GDM1 (cell line): ENCODE results near the gene TMEM266.

Experiments
- DNase-seq: peaks from one replicate; lab custom pipeline; 2025; lab: John Stamatoyannopoulos, UW

The TMEM266 gene

DNA sequence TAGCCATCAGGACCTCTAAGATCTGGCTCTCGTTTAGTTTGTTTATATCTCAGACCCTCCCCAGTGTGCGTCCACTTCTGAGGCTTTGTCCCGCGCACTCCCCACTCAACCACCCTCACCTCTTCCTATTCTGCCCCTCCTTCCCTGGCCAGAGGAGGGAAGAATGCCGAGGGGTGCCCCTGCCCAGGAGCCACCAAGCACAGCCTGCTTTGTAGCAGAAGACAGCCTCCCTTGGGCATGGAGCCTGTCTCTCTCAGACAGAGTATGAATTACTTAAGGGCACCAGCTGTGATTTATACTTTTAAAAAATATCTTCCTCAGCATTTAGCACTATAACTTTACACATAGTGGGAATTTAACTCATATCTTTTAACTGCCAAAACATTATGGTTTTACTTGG lies 6.0 kb downstream of the TMEM266 start:
- no peak for DNase-seq

DNA sequence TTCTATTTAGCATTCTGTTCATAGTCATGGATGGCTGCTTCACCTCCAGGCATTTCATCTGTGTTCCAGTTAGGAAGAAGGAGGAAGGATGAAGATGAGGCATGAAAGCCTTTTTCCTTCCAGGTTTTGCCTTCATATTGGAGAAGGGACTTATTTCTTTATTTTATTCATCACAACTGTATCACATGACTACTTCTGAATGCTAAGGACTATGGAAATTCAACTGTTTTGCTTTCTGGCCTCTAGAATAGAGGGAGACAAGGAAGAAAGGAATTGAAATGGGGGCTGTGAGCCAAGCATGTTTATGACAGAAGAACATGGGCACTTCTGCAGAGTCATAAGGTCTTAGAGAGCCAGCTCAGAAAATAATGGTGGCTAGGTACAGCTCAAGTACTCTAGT lies 10.4 kb downstream of the TMEM266 start:
- DNase-seq = no peak

DNA sequence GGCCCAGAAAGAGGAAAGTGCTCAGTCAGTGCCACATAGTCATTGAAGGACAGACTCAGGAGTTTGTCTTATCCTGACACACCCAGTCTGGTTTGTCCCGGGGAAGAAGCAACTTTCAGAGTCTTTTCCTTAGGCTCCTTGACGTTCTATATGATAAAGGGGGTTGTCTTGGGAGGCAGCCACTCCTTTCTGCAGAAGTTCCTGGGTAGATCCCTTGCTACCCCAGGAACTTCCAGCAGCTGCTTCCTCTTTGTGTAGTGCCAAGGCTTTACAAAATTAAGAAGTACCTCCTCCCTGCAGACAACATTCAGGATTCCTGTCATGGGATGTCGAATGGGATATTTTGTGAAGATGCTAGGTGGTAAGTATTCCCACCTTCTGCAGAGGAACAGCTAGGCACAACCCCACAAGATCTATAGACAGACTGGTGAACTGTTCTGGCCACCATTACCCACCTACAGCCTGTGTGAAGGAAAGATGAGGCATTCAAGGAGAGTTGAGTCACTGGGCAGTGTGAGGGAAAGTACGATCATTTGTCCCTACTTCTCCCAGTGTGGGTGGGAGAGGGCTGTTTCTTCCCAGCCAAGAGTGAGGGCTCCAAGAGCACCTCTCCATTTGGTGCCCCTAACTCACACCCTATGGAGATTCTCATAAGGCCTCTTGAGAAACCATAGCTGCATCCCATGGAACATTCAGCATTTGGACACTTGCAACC lies 11.3 kb downstream of the TMEM266 start:
- no peak for DNase-seq

DNA sequence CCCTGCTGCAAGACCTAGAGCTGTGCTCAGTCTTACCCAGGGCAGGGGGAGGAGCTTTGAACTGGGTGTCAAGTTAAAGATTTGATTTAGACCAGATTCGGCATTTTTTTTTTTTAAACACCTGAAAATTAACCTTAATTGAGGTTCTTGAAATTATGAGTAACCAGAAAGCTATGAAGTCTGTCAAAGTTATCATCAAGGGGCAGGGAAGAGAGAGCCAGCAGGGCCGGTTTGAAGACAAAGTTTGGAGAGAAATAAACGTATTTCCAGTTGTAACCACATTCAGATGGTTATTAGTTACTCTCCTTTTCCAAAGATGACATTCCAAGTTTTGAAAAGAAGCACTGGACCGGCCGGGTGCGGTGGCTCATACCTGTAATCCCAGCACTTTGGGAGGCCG lies 12.0 kb downstream of the TMEM266 start:
- DNase-seq = no peak

DNA sequence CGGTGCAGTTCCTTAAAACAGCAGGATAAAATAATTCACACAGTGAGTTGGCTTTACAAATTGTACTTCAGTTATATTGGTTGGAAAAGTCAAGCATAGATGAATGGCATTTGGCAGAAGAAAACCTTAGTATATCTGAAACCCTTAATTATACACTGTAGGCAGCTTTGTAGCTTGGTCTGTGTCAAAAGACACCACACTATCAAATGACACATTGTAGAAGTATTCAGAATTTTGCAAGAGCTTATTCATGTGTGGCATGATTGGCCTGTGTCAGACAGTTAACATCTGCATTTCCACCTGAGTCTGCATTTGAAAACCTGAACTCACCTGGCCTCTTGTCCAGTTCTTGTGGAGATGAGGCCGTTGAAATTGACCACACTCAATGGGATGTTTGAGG lies 13.8 kb downstream of the TMEM266 start:
- no peak for DNase-seq

DNA sequence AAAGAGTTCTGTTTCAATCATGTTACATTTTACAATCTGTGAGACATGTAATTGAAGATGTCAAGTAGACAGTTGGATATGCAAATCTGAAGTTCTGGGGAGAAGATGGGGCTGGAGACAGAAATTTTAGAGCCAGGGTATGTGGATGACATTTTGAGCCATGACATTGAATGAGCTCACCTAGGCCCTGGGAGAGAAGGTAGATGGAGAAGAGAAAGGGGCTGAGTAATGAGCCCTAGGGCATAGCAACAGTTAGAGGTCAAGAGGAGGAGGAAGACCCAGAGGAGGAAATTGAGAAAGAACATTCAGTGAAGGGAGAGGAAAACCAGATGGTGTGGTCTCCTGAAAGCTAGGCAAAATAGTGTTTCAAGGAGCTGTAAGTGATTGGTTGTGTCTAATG lies 15.3 kb downstream of the TMEM266 start:
- no peak for DNase-seq

DNA sequence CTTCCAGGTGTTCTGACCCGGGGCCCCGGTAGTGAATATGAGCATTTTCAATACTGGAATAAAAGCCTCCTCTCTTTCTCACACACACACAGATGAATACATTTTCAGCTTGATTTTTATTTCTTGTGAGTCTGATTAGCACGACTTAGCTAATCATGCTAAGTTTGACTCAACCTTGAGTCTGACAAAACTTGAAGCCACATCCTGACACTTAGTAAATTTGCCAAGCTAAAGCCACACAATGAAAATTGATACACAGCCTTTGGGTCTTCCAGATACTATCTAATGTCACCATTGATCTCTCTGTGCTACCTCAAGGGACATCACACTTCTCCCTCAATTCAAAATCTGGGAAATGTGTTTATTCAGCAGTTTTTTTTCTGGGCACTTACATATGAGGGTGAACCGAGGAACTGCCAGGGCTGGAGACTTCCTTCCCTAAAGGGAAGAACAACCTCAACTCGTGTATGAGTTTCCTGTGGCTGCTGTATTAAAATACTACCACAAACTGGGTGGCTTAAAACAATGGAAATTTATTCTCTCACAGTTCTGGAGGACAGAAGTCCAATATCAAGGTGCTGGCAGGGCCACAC lies 18.6 kb downstream of the TMEM266 start:
- no peak for DNase-seq

DNA sequence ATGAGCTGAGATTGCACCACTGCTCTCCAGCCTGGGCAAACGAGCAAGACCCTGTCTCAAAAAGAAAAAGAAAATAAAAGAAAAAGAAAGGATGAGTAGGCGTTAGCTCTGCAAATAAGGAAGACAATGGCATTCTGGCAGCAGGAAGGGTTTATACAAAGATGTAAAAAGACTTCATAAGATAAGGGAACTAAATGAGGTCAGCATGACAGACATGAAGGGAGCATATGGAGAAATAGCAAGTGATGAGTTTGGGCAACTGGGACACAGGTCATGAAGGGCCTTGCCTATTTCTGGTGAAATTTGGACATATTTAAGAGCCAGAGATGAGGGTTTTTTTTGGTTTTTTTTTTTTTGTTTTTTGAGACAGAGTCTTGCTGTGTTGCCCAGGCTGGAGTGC lies 24.5 kb downstream of the TMEM266 start:
- DNase-seq = no peak

DNA sequence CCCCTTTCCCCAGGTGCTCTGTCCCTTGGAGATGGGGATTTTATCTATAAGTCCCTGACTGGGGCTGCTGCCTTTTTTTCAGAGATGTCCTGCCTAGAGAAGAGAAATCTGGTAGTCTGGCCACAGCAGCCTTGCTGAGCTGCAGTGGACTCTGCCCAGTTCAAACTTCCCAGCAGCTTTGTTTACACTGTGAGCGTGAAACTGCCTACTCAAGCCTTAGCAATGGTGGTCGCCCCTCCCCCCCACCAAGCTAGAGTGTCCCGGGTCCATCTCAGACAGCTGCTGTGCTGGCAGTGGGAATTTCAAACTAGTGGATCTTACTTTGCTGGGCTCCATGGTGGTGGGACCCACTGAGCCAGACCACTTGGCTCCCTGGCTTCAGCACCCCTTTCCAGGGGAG lies 38.9 kb downstream of the TMEM266 start:
- DNase-seq = no peak

DNA sequence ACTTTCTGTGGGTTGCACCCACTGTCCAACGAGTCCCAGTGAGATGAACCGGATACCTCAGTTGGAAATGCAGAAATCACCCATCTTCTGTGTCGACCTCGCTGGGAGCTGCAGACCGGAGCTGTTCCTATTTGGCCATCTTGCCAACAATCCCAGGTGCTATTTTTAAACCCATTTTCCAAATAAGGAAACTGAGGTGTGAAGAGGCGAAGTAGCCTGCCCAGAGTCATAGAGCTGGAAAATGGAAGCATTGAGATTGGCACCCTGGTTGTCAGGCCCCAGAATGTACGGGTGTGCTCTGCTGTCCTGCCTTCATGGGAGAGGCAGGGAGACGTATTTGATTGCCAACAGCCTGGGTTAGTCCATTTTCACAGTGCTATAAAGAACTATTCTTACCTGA lies 39.6 kb downstream of the TMEM266 start:
- DNase-seq = no peak

DNA sequence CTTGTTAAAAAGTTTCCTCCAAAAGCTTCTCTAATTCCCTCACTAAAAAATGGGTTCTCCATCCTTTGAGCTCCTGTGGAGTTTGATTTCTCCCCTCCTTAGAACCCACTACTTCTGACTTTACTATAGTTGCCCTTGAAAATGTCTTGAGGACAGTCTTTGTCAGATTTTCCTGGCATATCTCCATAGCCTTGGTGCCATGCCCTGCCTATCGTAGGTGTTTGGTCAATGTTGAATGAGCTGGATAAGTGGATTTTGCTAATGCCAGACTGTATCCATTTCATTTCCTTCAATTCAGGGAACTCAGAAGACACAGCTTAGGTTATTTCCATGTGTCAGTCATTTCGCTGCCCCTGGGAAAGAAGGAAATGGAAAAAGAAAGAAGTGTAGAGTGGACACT lies 40.6 kb downstream of the TMEM266 start:
- DNase-seq = no peak

DNA sequence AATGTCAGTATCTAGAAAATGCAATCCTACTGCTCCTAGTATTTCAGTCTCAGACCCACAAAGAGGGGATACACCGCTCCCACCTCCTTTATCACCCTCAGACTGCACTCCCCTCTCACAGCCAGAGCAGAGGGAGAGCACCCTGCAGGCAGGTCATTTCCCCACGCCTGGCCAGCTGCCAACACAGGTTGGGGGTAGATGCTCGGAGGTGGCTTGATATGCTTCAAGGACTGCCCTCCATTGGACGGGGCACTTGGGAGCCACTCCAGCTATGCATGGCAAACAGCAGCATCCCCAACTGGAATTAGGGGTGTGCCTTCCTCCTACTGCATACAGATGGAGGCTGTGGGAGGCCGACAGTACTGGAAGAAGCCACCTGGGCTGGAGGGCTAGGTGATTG lies 41.9 kb downstream of the TMEM266 start:
- DNase-seq = no peak

DNA sequence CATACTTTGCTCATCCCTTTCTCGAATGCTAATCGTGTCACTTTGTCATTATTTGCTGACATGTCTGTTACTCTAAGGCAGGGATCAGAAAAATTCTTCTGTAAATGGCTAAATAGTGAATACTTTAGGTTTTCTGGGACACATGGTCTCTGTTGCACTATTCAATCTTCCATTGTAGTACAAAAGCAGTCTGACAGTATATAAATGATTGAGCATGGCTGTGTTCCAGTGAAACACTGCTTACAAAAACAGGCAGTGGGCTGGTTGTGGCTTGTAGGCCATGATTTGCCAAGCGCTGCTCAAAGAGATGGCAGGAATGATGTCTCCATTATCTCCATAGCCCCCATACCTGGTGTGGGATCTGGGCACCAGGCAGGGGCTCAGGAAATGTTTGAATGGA lies 45.6 kb downstream of the TMEM266 start:
- no peak for DNase-seq

DNA sequence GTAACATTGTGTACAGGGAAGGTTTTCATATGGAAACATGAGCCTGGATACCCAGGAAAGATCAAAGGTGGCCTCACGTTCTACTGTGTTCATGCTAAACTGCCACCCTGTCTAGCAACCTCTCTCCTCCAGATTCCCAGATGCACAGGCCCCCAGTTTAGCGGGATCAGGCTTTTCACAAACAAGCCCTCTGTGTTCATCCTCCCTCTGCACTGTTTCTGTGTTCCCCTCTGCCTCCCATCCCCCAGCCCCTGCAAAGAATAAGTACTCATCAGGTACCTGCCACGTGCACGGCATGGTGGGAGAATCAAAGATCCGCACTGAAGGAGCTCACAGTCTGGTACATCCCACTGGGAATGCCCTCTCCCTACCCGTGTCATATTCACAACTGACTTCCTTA lies 46.1 kb downstream of the TMEM266 start:
- no peak for DNase-seq

DNA sequence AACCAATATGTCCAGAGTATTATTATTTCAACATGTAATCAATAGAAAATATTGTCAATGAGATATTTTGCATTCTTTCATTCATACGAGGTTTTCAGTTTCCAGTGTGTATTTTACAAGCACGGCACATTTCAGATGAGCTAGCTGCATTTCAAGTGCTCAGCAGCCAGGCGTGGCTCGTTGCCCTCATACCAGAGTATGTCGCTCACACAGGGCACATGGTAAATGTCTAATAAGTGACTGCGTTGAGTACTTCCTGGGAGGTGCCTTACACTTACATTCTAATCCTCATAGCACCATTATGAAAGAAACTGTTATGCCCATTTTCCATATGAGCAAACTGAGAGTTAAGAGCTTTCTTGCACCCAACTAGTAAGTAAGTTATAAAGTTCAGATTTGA lies 47.4 kb downstream of the TMEM266 start:
- no peak for DNase-seq

DNA sequence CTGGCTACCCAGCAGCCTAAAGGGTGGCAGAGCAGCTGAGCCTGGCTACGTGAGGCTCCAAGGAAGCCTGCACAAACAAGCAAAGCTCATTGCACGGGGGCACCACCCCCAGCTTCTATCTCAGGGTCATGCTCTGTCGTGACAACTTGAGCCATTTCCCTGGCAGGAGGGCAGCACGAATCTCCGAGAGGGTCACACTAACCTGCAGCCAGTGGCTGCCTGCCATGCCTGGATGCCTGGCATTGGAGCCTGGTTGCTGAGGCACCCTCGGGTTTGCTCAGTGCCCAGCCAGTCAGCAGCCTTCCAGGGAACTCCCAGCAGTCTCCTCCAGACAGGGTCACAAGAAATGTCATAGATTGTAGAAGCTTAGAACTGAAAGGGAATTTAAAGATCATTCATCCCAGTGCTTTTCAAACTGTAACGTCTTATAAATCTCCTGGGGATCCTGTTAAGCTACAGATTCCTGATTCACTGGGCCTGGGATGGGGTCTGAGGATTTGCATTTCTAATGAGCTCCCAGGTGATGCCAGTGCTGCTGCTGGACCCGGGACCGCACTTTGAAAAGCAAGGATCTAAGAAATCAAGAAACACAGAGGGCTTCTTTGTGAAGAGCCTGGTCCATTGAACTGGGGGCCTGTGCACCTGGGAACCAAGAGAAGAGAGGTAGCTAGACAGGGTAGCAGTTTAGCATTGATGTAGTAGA lies 48.4 kb downstream of the TMEM266 start:
- no peak for DNase-seq

DNA sequence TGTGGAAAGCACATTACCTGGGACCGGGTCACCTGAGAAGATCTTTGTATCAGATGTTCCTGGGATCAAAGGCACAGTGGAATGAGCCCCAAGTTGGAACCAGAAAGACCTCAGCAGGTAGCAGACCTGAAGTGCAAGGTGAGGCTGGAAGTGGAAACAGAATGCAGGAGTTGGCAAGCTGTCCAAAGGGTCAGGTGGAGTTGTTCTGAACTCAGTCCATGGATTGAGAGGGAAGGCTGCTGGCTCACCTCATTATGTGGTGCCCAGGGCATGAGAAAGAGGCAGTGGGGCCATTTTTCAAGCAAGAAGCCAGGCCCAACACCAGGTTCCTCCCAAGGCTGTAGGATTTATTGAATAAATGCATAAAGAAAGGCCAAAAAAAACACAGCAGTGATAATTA lies 49.3 kb downstream of the TMEM266 start:
- DNase-seq = no peak

DNA sequence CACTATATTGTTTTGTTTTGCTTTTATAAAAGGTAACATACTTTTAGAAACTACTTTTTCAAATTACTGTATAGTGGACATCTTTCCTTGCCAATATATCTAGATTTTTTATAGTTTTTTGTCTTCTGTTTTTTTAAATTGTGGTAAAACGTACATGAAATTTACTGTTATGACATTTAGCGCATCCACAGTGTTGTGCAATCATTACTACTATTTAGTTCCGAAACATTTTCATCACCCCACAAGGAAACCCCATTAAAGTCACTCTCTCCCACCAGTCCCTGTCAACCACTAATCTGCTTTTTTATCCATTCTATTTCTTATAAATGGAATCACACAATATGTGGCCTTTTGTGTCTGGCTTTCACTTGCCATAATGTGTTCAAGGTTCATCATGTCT lies 54.8 kb downstream of the TMEM266 start:
- DNase-seq = no peak

DNA sequence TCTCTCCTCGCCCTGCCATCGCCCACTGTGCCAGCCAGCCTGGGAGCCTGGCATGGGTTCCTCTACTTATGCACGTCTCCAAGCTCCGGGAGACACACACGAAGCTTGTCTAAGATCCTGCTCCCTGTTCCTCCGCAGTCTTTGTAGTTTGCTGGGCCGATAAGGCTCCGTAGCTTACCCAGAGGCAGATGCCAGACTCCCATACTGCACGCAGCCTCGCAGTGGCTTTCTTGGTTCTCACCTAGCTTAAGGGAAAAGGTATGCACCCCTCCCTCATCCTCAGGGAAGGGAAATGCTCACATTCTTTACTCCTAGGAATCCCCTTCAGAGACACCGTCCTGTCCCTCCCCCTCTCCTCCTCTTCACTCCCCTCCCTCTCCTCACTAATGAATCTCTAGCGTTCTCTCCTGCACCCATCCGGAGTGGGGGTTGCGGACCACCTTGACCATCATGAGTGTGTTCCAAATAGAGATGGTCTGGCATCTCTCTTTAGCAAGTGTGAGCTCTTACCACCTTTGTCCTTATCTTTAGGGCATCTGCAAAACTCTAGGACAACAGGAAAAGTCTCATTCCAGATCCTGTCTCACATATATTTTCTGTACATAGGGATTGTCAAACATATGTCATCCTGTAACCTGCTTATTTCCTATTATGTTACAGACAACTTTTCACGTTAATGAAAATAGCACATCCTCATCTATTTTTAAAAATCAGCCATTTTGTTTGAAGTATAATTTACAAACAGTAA lies 56.5 kb downstream of the TMEM266 start:
- no peak for DNase-seq

DNA sequence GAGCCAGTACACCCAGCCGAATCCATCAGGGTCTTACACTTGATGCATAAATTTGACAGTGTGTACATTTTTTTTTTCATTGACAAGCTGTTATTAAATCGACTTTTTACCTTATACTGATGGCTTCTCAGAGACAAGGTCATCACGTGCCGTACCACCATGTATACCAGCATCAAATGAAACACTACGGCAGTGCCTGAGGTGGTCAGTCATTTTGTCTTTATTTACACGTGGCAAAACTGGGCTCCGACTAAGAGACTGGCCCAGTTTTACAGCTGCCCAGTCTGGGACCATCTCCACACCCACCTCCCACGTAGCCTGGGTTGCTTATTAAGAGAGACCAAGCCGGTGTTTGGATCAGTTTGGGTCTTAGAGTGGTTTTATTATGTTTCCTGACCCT lies 57.4 kb downstream of the TMEM266 start:
- no peak for DNase-seq

DNA sequence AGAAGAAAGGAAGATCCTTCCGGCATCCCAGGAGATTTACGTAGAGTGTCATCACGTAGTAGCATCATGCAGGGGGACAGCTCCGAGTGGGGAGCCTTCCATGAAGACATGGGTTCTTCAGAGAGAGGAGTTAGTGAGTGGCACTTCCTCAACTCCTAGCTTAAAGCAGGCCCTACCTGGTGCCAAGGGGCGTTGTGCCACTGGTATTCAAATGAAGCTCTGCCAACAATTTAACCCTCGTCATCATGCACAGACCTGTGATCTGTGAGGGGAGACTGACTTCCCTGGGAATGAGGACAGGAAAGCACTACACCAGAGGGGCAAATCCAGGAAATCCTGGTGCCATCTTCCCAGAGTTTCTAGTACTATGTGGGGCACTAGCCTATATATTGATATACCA lies 59.0 kb downstream of the TMEM266 start:
- no peak for DNase-seq

DNA sequence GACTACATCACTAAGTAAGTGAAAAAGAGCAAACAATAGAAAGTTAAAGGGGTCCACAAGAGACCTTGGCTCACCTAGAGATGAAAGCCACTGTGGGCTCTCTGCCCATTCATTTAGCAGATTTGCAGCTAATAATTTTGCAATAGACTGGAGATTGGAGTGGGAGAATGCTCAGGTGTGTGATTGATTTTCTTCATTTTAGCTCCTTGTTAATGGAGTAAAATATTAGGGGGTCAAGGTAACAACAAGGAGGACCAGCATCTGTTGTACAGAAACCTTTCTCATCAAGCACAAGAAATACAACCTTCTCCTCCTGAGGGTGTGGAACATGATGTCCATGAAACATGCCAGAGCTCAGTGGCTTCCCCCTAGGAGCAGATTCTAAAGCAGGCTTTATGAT lies 63.2 kb downstream of the TMEM266 start:
- DNase-seq = no peak

DNA sequence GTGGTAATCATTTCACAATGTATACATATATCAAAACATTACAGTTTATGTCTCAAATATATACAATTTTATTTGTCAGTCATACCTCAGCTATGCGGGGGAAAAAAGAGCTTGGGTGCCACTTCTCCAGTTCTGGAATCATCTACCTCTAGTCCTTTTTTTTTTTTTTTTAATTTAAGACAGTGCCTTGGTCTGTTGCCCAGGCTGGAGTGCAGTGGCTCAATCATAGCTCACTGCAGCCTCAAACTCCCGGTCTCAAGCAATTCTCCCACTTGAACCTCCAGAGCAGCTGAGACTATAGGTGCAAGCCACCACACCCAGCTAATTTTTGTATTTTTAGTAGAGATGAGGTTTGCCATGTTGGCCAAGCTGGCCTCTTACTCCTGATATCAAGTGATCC lies 67.4 kb downstream of the TMEM266 start:
- DNase-seq = no peak
